GM18867 (cell line): Measurements from ENCODE around the gene ZNF783.
"Not testable (repeated sequence)": the region's sequence is repeated elsewhere in the genome, so short reads cannot be mapped to it uniquely, and the experiment has no call there.

Experiments used
- ATAC-seq: cut with Tn5 transposase; IDR thresholded peaks from one replicate; pipeline ENCODE4 v1.9.1; 2021; ENCODE audit warnings: mild to moderate bottlenecking, moderate library complexity; ENCODE audit not compliant: unreplicated experiment

ZNF783 gene

DNA sequence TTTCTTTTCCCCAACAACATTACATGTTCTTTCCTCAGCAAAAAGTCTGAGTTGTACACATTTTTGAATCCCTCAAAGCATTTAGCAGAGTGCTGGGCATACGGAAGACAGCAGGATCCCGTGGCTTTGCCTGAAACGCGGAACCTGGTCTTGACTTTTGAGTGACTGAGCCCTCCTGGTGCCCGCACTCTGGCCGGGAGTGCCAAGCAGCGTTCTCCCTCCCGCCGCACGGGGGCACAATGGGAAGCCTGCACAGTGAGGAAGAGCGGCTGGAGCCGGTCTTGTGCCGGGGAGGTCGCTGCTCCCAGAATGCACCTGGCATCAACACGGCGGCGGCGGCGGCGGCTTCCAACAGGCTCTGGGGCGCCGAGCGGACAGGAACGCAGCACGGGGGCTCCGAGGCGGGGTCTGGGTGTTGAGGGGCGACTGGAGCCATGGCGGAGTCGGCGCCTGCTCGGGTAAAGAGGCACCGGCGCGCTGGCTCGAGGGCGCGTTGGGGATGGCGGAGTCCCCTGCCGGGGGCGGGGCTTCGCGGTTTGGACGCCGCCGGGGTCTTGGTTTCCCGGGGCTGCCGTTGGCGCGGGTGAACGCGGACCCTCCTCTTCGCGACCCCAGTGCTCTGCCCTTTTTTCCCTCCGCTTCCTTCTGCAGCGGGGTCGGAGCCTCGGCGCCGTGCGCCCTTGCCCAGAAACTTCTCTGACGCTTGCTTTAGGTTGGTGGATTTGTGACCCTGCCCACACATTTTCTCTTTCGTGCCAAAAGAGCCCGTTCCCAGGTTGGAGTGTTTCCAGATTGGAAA lies 22.5 kb upstream of the ZNF783 start, which contains the start of gene ZNF212:
ZNF212 (plus strand) TSS at position 307 of the 799 bp plus-strand sequence; CDS start at position 435, 128 bp downstream.
- ATAC-seq, result peak; percentile 98

DNA sequence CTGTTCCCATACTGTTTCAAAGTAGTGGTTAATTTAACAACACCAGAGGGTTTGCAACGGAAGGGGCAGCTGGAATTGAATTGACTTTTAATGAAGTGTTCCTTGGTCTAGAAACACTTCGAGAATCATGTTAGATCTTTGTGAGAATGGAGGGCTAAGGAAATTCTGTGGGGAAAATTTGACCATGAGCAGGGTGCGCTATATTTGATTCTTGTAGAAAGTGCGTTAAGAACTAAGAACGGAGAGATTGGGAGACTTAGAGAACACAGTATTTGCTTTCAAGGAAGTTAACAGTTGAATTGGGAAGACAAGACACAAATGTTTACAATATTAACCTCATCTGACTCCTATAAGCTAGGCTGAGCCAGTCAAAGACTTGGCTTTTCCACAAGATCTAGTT lies 21.4 kb upstream of the ZNF783 start:
- ATAC-seq, result no peak

DNA sequence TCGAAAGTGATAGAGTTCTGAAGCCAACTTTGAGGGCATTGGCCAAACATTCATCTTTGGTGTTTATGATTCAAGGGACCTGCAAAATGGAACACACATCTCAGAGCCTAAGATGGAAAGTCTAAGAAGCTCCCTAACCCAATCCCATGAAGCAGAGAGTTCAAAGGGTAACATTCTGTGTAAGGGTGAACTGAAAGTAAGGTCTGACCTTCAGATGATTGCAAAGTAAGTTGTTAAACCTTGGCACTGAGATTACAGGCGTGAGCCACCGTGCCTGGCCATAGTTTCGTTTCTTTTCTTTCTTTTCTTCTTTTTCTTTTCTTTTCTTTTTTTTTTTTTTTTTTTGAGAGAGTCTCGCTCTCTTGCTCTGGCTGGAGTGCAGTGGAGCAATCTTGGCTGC lies 20.3 kb upstream of the ZNF783 start:
- ATAC-seq, result no peak

DNA sequence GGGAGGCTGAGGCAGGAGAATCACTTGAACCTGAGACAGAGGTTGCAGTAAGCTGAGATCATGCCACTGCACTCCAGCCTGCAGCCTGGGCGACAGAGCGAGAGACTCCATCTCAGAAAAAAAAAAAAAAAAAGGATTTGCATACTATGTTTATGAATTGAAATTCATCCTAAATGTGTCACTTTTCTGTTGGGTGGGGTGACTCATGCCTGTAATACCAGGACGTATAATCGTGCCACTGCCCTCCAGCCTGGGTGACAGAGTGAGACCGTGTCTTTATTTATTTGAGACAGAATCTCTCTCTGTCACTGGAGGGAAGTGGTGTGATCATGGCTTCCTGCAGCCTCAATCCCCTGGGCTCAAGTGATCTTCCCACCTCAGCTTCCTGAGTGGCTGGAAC lies 16.8 kb upstream of the ZNF783 start:
- peak; percentile 66 for ATAC-seq

DNA sequence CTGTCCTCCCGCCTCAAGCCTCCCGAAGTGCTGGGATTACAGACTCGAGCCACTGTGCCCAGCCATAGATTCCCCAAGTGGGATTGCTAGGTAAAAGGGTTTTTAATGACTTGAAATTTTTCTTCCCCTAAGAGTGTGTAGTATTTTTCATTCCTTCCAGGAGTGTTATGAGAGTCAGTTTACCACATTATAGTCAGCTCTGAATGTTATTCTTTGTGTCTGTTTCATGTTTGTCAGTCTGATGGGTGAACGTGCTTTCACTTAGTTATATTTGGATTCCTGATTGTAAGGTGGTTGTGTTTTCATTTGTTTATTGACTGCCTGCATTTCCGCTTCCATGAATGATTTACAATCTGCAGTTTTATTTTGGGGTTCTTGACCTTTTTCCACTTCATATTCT lies 16.3 kb upstream of the ZNF783 start:
- peak; percentile 21 for ATAC-seq

DNA sequence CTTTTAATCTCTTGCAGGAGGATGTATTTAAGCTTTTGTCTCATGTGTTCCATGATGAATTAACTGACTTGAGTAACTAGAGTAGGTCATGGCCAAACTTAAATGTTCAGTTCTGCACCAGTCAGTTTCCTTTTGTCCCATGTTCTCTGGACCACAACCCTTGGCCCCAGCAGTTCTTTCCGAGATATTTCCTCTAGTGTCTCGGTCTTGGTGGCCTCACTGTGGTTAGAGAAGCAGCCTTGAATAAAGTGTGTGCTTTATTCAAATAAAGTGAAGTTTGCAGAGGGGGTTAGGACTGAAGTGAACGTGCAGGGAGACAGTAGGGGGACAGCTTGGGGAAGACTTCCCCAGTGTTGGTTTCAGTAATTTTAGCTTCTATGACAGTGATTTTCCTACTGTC lies 13.2 kb upstream of the ZNF783 start:
- no peak for ATAC-seq

DNA sequence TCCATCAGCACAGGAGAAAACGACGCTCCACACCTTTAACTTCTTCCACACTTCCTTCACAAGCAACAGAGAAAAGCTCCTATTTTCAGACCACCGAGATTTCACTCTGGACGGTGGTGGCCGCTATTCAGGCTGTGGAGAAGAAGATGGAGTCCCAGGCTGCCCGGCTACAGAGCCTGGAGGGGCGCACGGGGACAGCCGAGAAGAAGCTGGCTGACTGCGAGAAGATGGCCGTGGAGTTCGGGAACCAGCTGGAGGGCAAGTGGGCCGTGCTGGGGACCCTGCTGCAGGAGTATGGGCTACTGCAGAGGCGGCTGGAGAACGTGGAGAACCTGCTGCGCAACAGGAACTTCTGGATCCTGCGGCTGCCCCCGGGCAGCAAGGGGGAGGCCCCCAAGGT lies 11.8 kb upstream of the ZNF783 start:
- not testable (repeated sequence) for ATAC-seq

DNA sequence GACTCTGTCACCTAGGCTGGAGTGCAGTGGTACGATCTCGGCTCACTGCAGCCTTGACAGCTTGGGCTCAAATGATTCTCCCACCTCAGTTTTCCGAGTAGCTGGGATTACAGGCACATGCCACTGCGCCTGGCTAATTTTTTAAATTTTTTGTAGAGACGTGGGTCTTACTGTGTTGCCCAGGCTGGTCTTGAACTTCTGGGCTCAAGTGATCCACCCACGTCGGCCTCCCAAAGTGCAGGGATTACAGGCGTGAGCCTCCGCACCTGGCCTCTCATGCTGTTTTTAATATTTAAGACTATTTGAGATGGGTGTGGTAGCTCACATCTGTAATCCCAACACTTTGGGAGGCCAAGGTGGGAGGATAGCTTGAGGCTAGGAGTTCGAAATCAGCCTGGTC lies 10.5 kb upstream of the ZNF783 start:
- ATAC-seq, result not testable (repeated sequence)

DNA sequence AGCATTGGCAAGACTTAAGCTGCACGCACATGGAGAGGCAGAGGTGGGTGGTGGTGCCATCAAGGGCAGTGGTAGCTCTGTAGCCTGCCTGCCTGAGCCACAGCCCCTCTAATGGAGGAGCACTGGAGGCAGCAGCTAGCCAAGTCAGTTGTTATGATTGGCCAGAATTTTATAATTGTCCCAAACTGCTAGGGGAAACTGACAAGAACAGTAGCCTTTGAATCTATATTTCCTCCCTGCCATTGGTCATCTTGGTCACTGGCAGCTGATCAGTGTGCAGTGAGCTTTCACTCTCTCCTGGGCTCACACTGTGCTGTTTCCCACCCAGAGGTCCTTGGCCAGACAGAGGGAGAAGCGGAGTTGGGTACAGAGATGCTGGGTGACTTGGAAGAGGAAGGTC lies 9.6 kb upstream of the ZNF783 start:
- ATAC-seq, result no peak

DNA sequence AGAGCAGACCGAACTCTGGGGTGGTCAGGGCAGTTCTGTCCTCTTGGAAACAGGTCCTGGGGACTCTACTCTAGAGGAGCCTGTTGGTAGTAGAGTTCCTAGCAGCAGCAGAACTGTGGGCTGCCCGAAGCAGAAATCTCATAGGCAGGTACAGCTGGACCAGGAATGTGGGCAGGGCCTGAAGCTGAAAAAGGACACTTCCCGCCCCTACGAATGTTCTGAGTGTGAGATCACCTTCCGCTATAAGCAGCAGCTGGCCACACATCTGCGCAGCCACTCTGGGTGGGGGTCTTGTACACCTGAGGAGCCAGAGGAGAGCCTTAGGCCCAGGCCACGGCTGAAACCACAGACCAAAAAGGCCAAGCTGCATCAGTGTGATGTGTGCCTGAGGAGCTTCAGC lies 8.3 kb upstream of the ZNF783 start:
- no peak for ATAC-seq

DNA sequence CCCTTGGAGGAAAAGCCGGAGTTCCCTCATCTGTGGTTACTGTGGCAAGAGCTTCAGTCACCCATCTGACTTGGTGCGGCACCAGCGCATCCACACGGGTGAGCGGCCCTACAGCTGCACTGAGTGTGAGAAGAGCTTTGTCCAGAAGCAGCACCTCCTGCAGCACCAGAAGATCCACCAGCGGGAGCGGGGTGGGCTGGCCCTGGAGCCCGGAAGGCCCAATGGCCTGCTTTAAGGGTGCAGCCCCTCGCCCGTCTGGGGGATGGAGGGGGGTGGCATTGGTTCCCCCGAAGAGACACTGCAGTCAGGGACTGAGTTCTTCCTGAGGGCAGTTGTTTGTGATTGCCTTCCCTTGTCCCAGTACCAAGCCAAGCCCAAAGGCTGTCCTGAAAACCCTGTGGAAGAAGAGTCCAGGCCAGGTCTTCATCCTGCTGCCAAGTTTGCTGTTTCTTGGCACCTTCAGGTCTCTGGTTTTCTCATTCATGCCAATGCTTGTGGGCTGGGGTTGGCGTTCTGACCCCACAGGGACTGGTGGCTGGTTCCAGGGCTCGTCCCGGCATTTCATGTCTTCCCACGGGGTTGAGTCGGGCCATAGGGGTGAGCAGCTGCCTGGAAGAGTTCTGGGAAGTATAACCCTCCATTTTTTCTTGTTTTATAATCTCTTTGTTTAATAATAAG lies 7.7 kb upstream of the ZNF783 start:
- no peak for ATAC-seq

DNA sequence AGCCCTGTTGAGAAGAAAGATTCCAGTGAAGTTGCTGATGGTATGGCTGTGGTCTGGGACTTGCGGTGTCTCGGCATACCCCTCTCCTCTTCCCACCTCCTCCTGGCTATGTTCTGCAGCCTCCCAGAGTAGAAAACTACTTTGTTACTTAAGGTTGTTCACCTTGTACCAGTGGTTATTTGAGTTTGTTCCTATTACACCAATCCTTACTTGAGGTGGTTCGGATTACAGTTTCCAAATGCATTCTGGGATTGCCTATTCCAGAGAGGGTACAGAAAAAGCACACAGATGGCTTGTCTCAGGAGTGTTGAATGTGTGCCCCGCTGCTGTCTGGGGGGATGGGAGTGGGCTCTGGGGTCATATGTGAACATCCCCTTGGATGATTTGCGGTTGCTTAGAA lies 6.8 kb upstream of the ZNF783 start:
- ATAC-seq, result no peak

DNA sequence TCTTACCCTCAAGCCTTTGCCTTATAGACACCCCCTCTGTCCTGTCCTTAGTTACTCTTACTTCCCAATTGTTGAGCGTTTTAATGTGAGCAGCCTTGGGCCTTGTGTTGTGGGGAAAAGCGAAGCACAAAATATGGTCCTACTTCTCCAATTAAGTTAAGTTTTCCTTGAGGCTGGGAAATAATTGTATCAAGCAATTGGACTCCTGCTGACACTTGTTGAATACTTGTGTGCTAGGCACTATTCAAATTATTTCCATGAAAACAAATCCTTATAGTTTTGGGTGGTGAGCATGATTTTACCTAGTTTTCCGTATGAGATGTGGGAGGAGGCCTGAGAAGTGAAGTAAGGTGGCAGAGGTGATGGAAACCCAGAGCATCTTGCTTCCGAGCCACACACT lies 5.4 kb upstream of the ZNF783 start:
- no peak for ATAC-seq

DNA sequence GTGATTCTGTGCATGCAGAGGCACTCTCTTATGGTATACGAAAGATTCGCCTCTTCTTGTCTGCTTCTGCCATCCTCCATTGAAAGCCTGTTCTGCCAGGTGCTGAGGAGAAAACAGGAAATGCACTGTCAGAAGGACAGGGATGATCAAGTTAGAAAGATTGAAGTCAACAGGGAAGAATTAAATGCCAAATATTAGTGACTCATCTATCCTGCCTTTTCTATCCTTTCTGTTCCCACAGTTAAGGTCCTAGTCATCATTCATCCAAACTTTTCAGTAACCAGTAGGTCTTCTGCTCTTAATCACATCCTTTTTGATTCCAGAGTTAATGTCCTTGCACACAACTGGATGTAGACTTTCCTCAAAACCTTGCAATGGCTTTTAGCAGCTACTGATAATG lies 4.8 kb upstream of the ZNF783 start:
- no peak for ATAC-seq

DNA sequence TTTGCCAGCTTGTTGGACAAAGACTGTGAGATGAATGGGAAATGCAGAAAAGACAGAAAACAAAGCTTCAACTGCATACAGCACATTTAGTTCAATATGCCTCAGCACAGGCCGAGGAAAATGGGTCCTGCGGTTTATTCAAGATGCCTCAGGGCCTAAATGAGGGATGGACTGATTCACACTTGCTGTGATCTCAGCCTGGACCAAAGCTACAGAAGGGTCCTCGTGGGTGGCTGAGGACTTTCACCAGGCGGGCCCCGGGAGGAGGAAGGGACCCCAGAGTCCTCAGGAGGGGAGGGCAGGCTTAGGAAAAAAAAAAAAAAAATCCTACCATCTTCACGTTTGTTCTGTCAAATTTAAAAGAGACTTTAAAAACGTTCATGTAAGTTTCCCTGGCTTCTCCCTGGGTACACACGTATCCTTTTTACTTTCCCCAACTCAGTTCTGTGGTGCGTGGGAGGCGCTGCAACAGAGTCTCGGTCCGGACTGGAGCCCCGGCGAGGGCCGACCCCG lies 624 bp upstream of the ZNF783 start:
- ATAC-seq, result peak; percentile 9

DNA sequence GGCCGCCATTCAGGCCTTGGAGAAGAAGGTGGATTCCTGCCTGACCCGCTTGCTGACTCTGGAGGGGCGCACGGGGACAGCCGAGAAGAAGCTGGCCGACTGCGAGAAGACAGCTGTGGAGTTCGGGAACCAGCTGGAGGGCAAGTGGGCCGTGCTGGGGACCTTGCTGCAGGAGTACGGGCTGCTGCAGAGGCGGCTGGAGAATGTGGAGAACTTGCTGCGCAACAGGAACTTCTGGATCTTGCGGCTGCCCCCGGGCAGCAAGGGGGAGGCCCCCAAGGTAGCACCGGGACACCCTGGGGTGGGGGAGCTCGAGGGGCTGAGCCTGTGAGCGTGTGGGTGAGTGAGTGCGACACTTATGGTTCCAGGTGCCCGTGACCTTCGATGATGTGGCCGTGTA lies 4.5 kb downstream of the ZNF783 start:
- ATAC-seq, result no peak

DNA sequence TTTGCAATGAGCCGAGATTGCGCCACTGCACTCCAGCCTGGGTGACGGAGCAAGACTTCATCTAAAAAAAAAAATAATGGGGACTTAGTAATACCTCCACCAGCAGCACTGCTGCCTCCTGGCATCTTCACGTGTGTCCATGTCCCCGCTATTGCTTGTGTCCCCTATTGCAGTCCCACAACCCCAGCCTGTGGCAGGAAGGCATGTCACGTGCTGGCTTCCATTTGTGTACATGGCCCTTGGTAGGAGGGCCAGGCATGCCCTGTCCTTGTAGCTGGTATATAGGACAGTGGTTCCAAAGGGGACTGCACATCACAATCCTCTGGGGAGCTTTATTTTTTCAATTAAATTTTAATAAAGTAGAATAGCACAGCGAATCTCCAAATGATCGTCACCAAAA lies 5.7 kb downstream of the ZNF783 start:
- no peak for ATAC-seq

DNA sequence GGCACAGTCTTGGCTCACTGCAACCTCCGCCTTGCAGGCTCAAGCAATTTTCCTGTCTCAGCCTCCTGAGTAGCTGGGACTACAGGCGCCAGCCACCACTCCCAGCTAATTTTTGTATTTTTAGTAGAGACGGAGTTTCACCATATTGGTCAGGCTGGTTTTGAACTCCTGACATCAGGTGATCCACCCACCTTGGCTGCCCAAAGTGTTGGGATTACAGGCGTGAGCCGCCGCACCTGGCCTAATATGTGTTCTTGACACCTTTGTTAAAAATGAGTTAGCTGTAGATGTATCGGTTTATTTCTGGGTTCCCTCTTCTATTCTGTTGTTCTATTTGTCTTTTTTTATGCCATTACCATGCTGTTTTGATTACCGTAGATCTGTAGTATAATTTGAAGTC lies 12.4 kb downstream of the ZNF783 start:
- ATAC-seq, result not testable (repeated sequence)

DNA sequence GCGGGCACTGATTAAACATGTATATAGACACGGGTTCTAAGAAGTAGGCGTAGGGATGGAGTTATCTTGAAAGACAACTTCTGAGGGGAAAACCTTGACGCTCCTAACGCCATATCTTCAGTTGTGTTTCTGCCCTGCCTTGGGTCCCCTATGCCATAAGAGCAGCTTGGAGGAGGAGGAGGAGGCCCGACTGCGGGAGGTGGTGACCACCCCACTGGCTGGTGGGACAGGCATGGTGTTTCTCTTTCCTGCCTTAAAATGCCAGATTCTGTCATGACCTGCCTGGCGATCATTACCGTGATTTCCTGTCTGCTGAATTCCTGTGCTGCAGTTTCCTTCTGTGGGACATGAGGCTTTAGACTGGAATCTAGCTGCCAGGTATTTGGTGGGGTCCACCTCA lies 15.9 kb downstream of the ZNF783 start:
- ATAC-seq, result no peak

DNA sequence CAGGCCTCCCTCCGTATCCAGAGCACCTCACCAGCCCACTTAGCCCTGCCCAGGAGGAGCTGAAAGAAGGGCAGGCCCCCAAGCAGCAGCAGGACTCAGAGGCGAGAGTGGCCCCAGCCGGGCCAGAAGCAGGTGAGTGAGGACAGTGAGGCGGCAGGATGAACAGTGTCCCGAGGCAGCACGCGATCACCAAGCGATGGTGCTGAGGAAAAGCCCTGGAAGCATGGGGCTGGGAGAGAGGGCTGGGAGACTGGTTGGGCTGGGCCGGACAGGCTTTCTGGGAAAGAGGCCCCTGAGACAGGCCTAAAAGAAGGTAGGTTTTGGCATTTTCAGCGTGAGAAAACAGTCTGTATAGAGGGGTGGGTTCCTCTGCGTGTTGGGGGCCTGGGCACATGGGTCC lies 16.4 kb downstream of the ZNF783 start:
- ATAC-seq, result no peak

DNA sequence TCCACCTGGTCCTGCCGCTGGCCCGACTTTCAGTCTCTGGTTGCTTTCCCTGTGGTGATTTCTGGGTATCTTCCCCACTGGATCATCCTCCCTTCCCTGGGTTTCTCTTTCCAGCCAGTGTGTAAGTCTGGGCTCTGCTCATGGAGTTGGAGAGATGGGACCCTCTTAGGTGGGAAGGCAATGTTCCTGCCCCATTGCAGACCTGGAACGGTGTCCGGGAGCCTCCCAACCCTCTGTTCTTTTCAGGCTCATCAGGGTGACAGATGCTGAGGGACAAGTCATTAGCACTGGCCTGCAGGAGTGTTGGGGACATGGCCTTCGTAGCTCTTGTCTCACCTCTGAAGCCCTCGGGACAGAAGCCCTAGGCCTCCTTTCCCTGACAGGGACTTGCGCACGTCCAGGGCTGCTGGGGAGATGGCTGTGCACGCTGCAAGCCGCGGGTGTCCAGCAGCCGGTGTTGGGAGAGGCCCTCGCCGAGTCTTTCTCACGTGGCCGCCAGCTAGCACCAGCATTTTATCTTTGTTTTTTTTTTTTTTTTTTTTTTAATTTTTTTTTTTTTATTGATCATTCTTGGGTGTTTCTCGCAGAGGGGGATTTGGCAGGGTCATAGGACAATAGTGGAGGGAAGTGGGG lies 17.2 kb downstream of the ZNF783 start:
- ATAC-seq, result no peak

DNA sequence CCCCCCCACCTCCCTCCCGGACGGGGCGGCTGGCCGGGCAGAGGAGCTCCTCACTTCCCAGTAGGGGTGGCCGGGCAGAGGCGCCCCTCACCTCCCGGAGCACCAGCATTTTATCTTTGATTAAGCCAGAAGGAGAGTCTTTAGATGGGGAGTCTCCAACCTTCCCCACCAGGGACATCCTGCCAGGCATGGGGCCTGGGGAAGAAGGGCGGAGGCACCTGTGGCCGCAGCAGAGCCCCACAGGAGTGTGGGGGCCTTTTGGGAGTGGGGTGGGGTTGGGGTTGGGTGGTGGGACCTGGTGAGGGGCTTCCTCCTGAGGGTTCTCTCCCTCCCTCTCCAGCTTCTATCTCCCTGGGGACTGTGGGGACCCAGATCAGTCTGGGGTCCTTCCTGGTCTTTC lies 18.2 kb downstream of the ZNF783 start:
- ATAC-seq, result no peak
